OCI-LY7 (cell line): ENCODE data around the gene KCTD2.

ENCODE experiments used
- CTCF ChIP-seq: fragments of 200-600 bp; sonication (generic); conservative IDR thresholded peaks from 2 replicates; pipeline ENCODE4 v1.5.1; 2014; ENCODE audit warnings: mild to moderate bottlenecking, antibody characterized with exemption, low read length, moderate library complexity, mixed read lengths
- EZH2phosphoT487 ChIP-seq: fragments of 200-600 bp; sonication (generic); IDR thresholded peaks from 2 replicates; pipeline ENCODE4 v1.6.1; 2018; ENCODE audit warnings: low read depth, borderline replicate concordance, mild to moderate bottlenecking, mixed run types, antibody characterized with exemption, low read length, moderate library complexity, mixed read lengths

DNA sequence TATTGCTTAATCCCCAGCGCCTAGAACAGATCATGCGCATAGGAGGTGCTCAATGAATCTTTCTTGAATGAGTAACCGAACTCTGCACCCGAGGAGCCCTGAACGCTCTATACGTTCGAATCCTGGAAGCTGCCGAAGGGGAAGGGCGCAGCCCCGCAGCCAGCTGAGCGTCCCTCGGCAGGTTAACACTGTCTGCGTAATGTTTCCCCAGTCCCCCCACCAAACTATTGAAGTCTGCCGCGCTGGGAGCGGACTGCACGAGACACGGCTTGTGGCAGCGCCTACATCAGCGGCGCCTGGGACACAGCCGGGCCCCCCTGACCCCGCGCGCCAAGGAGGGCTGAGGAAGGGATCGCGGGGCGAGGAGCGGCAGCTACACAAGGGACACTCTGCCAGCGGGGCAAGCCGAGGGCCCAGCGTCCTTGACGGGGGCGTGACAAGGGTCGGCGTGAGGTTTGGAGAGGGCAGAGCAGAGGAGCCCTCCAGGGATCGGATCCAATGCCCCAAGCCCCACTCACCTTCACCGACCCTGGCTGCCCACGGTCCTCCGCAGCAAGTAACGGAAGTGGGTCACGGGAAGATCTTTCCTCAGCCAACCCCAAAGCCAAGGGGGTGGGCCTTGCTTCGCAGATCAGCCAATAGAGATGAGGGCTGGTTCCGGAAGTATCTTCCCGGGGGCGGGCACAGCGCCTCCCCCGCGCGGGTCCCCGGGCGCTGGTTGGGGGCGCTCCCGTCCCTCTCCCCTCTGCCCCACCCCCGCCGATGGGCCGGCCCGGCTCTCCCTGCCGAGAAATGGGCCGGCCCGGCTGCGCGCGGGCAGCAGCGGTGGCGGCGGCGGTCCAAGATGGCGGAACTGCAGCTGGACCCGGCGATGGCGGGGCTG lies at the start of gene KCTD2, which contains the start of gene ATP5PD:
- TF ChIP-seq CTCF (0 out of 2 replicates have a peak, but pooled peaks have one; percentile 15), EZH2phosphoT487 (no peak)
